Measurements from ENCODE around the gene MYH9.

GRCh38 chr22:36234213-36234612, 153.6 kb downstream of the MYH9 start:
- TF ChIP-seq EP300 (conservative IDR thresholded peaks at IDR 0.05; ENCODE audit: poor library complexity, severe bottlenecking): no peak
- TF ChIP-seq, protein P1, sequence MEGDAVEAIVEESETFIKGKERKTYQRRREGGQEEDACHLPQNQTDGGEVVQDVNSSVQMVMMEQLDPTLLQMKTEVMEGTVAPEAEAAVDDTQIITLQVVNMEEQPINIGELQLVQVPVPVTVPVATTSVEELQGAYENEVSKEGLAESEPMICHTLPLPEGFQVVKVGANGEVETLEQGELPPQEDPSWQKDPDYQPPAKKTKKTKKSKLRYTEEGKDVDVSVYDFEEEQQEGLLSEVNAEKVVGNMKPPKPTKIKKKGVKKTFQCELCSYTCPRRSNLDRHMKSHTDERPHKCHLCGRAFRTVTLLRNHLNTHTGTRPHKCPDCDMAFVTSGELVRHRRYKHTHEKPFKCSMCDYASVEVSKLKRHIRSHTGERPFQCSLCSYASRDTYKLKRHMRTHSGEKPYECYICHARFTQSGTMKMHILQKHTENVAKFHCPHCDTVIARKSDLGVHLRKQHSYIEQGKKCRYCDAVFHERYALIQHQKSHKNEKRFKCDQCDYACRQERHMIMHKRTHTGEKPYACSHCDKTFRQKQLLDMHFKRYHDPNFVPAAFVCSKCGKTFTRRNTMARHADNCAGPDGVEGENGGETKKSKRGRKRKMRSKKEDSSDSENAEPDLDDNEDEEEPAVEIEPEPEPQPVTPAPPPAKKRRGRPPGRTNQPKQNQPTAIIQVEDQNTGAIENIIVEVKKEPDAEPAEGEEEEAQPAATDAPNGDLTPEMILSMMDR (IDR thresholded peaks at IDR 0.05; ENCODE audit: poor library complexity, severe bottlenecking): no peak
- TF ChIP-seq, protein P2, sequence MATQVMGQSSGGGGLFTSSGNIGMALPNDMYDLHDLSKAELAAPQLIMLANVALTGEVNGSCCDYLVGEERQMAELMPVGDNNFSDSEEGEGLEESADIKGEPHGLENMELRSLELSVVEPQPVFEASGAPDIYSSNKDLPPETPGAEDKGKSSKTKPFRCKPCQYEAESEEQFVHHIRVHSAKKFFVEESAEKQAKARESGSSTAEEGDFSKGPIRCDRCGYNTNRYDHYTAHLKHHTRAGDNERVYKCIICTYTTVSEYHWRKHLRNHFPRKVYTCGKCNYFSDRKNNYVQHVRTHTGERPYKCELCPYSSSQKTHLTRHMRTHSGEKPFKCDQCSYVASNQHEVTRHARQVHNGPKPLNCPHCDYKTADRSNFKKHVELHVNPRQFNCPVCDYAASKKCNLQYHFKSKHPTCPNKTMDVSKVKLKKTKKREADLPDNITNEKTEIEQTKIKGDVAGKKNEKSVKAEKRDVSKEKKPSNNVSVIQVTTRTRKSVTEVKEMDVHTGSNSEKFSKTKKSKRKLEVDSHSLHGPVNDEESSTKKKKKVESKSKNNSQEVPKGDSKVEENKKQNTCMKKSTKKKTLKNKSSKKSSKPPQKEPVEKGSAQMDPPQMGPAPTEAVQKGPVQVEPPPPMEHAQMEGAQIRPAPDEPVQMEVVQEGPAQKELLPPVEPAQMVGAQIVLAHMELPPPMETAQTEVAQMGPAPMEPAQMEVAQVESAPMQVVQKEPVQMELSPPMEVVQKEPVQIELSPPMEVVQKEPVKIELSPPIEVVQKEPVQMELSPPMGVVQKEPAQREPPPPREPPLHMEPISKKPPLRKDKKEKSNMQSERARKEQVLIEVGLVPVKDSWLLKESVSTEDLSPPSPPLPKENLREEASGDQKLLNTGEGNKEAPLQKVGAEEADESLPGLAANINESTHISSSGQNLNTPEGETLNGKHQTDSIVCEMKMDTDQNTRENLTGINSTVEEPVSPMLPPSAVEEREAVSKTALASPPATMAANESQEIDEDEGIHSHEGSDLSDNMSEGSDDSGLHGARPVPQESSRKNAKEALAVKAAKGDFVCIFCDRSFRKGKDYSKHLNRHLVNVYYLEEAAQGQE (IDR thresholded peaks at IDR 0.05; ENCODE audit: borderline replicate concordance): no peak
- no peak for TF ChIP-seq EZH2 (IDR thresholded peaks at IDR 0.05; ENCODE audit: borderline replicate concordance, insufficient read depth, low read length, poor library complexity, severe bottlenecking)
- TF ChIP-seq SMC3 (conservative IDR thresholded peaks at IDR 0.05; ENCODE audit: poor library complexity): no peak
- TF ChIP-seq POLR2AphosphoS5 (IDR thresholded peaks at IDR 0.05): no peak
- TF ChIP-seq TAF1 (IDR thresholded peaks at IDR 0.05; ENCODE audit: low read depth): no peak
